ENCODE data around the gene GPR157.

GRCh38 chr1:9150582-9151327, 21.9 kb upstream of the GPR157 start:
- no peak for TF ChIP-seq CTCF (IDR thresholded peaks at IDR 0.05)
- TF ChIP-seq POLR2A (IDR thresholded peaks at IDR 0.05): no peak
- peak; percentile 19 to 66 for TF ChIP-seq EP300 (IDR thresholded peaks at IDR 0.05)
